Measurements from ENCODE around the gene MYH15.

Gene MYH15

DNA sequence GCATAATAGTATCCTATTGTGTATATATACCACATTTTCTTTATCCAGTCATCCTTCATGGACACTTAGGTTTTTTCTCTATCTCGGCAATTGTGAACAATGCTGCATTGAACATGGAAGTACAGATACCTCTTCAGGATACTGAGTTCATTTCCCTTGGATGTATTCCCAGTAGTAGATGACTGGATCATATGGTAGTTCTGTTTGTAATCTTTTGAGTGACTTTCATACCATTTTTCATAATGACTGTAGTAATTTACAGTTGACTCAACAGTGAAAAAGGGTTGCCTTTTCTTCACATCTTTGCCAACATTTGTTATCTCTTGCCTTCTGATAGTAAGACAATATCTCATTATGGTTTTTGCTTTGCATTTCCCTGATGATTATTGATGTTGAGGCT is 21.8 kb downstream of the MYH15 start:
- H3K9ac ChIP-seq (ENCODE audit: insufficient read length): no peak overlapping the region
- no peak for TF ChIP-seq POLR2AphosphoS5 (IDR thresholded peaks at IDR 0.05; ENCODE audit: borderline replicate concordance, low read depth, low read length)
- H3K36me3 ChIP-seq (ENCODE audit: insufficient read depth, low read length): no peaks in the 10 kb centered on the region
- DNase-seq (ENCODE audit: low read depth, low spot score): no peak
- no peak overlapping the region for H3K4me3 ChIP-seq
- no peak overlapping the region for H3K27ac ChIP-seq
- no peaks in the 10 kb centered on the region for H3K9me3 ChIP-seq (ENCODE audit: low read depth, low read length)

DNA sequence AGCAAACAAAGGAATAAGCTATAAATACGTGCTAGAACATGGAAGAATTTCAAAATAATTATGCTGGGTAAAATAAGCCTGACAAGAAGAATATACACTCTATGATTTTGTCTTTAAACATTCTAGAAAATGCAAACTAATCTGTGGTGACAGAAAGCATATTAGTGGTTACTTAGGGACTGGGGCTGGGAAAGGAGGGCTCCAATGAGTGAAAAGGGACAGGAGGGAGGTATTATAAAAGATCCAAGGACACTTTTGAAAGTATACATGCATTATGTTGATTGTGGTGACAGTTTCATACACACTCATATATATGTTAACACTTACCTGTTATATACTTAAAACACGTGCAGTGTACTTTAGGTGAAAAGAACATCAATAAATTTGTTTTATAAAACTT is 23.0 kb downstream of the MYH15 start:
- no peak overlapping the region for H3K9ac ChIP-seq (ENCODE audit: insufficient read length)
- no peak overlapping the region for H3K4me3 ChIP-seq
- no peak for DNase-seq (ENCODE audit: low read depth, low spot score)
- no peaks in the 10 kb centered on the region for H3K9me3 ChIP-seq (ENCODE audit: low read depth, low read length)
- TF ChIP-seq FOXP2 (optimal IDR thresholded peaks at IDR 0.05; ENCODE audit: control extremely low read depth, extremely low read length, insufficient read depth) (no peak), POLR2AphosphoS5 (IDR thresholded peaks at IDR 0.05; ENCODE audit: borderline replicate concordance, low read depth, low read length) (no peak), EZH2 (IDR thresholded peaks at IDR 0.05) (no peak)
- no peak overlapping the region for H3K27ac ChIP-seq
- no peaks in the 10 kb centered on the region for H3K36me3 ChIP-seq (ENCODE audit: insufficient read depth, low read length)

DNA sequence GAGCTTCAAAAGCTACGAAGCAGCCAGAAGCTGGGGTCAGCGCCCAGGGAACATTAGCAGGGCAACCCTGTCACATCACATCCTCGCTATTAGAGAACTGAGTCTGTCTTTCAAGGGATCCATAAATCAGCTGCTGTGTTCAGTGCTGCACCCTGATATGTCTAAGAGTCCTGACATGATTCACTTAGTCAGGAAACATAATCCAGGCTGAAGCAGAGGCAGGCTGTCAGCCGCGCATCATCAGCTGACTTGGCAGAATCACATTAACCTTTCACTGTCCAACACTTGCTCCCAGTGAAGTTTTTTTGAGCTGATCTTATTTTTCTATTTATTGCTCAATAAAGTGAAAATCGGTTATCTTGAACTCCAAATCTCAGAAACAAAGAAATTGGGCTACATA is 23.5 kb downstream of the MYH15 start:
- Histone ChIP-seq H3K4me3 (no peak overlapping the region), H3K9ac (ENCODE audit: insufficient read length) (no peak overlapping the region), H3K9me3 (ENCODE audit: low read depth, low read length) (no peaks in the 10 kb centered on the region), H3K27ac (no peak overlapping the region), H3K36me3 (ENCODE audit: insufficient read depth, low read length) (no peaks in the 10 kb centered on the region)
- TF ChIP-seq POLR2AphosphoS5 (IDR thresholded peaks at IDR 0.05; ENCODE audit: borderline replicate concordance, low read depth, low read length): no peak
- no peak for TF ChIP-seq EZH2 (IDR thresholded peaks at IDR 0.05)
- TF ChIP-seq FOXP2 (optimal IDR thresholded peaks at IDR 0.05; ENCODE audit: control extremely low read depth, extremely low read length, insufficient read depth): no peak
- DNase-seq (ENCODE audit: low read depth, low spot score): no peak

DNA sequence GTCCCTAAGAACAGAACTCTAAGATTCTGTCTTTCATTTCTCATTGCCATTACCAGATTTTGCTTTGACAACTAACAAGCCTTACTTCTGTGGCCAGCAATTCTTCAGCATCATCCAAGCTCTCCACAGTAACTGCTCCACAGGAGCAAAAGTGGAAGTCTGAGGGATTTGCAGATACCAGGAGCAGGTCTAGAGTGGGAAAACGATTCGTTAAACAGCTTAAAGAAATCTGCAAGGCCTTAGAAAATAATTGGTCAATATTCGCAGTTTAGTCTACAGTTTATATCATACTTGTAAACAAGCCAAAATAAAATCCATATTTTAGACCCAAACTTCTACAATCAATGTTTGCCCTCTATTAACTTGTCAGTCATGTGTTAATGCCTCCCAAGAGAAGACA is 24.1 kb downstream of the MYH15 start:
- Histone ChIP-seq H3K36me3 (ENCODE audit: insufficient read depth, low read length) (no peaks in the 10 kb centered on the region), H3K4me3 (no peak overlapping the region), H3K27ac (no peak overlapping the region), H3K9ac (ENCODE audit: insufficient read length) (no peak overlapping the region), H3K9me3 (ENCODE audit: low read depth, low read length) (no peaks in the 10 kb centered on the region)
- no peak for TF ChIP-seq POLR2AphosphoS5 (IDR thresholded peaks at IDR 0.05; ENCODE audit: borderline replicate concordance, low read depth, low read length)
- no peak for TF ChIP-seq EZH2 (IDR thresholded peaks at IDR 0.05)
- no peak for TF ChIP-seq FOXP2 (optimal IDR thresholded peaks at IDR 0.05; ENCODE audit: control extremely low read depth, extremely low read length, insufficient read depth)
- no peak for DNase-seq (ENCODE audit: low read depth, low spot score)

DNA sequence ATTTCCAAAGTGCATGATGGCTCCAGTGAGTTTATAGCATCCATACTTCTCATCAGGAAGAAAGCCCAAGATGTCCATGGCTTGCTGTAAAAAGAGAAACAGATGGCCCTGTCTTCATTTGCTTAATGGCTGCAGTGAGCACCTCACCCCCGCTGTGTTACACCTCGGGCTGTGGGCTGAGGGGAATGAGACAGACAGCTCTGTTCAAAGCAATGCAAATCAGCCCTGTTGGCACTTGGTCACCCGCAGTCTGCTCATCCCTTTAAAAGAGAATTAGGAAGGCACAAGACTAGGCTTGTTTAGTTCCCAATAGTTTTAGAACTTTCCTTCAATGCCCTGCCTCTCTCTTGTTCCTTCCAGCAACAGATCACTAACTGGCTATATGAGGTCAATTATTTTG is 25.2 kb downstream of the MYH15 start:
- H3K27ac ChIP-seq: no peak overlapping the region
- no peaks in the 10 kb centered on the region for H3K9me3 ChIP-seq (ENCODE audit: low read depth, low read length)
- H3K9ac ChIP-seq (ENCODE audit: insufficient read length): no peak overlapping the region
- no peak overlapping the region for H3K4me3 ChIP-seq
- H3K36me3 ChIP-seq (ENCODE audit: insufficient read depth, low read length): no peaks in the 10 kb centered on the region
- TF ChIP-seq EZH2 (IDR thresholded peaks at IDR 0.05): no peak
- no peak for TF ChIP-seq FOXP2 (optimal IDR thresholded peaks at IDR 0.05; ENCODE audit: control extremely low read depth, extremely low read length, insufficient read depth)
- TF ChIP-seq POLR2AphosphoS5 (IDR thresholded peaks at IDR 0.05; ENCODE audit: borderline replicate concordance, low read depth, low read length): no peak
- no peak for DNase-seq (ENCODE audit: low read depth, low spot score)

DNA sequence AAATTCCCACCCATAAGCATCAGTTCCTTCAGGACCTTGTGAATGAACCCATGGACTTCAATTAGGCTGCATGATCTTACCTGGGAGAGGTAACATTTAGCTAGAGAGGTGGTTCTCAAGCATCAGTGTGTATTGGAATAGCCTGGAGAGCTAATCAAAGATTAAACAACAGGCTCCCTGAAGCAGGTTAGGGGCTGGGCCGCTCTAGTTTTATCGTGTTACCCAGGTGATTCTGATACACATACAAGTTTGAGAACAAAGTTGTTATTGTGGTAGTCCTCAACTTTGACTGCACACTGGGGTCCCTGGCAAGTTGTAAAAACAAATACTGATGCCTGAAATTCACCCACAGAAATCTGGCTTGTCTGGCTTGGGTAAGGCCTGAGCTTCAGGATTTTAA is 31.2 kb downstream of the MYH15 start:
- Histone ChIP-seq H3K9me3 (ENCODE audit: low read depth, low read length) (no peaks in the 10 kb centered on the region), H3K36me3 (ENCODE audit: insufficient read depth, low read length) (no peaks in the 10 kb centered on the region), H3K27ac (no peak overlapping the region), H3K4me3 (no peak overlapping the region), H3K9ac (ENCODE audit: insufficient read length) (no peak overlapping the region)
- DNase-seq (ENCODE audit: low read depth, low spot score): no peak
- TF ChIP-seq POLR2AphosphoS5 (IDR thresholded peaks at IDR 0.05; ENCODE audit: borderline replicate concordance, low read depth, low read length): no peak
- no peak for TF ChIP-seq EZH2 (IDR thresholded peaks at IDR 0.05)
- TF ChIP-seq FOXP2 (optimal IDR thresholded peaks at IDR 0.05; ENCODE audit: control extremely low read depth, extremely low read length, insufficient read depth): no peak

DNA sequence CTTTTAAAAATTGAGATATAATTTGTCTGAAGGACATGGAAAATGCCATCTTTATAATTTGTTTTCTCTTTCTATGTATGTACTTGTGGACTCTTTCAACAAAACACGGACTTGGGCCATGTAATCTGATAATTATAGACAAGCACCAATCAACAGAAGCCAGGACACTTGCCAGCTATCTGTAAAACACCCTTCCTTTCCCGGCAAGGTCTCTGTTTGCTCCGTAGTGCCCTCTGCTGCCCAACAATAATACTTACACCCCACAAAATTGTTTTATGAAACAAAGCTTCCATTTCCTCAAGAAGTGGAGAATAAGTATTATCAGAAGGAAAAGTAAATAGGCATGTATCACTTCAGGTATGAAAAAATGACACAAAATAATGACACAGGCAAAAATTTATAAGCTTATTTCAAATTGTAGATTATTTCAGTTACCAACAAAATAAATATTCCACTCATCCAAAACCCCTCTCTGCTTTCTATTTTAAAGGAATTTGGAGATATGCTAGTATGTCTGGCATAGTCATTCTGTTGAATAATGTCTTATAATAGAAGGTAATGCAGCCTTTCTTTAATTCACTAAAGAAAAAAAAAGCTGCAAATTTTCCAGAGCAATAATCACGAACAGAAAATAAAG is 32.8 kb downstream of the MYH15 start:
- no peaks in the 10 kb centered on the region for H3K36me3 ChIP-seq (ENCODE audit: insufficient read depth, low read length)
- no peak overlapping the region for H3K4me3 ChIP-seq
- no peak overlapping the region for H3K9ac ChIP-seq (ENCODE audit: insufficient read length)
- H3K9me3 ChIP-seq (ENCODE audit: low read depth, low read length): no peaks in the 10 kb centered on the region
- no peak for TF ChIP-seq FOXP2 (optimal IDR thresholded peaks at IDR 0.05; ENCODE audit: control extremely low read depth, extremely low read length, insufficient read depth)
- no peak for TF ChIP-seq EZH2 (IDR thresholded peaks at IDR 0.05)
- no peak for TF ChIP-seq POLR2AphosphoS5 (IDR thresholded peaks at IDR 0.05; ENCODE audit: borderline replicate concordance, low read depth, low read length)
- DNase-seq (ENCODE audit: low read depth, low spot score): no peak
- no peak overlapping the region for H3K27ac ChIP-seq

DNA sequence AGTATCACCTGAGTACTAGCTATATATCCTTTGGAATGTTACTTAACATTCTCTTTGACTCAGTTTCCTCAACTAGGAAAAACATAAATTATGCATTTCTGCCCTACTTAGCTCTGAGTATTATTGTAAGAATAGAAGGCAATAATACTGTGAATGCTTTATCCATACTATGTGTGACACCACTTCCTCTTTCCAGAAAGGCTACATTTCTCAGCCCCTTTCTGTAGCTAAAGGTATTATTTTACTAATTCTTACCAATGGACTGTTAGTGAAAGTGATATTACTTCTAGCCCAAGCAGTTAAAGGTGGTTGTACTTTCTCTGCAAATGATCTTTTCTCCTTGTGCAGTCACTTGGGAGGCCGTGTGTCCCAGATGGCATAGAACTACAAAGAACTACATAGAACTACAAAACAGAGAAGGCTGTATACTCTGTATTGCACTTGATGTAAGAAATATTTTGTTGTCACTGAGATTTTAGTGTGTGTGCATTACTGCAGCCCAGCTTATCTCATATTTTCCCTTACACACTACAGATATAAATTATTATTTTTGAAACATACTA is 35.1 kb downstream of the MYH15 start:
- no peak overlapping the region for H3K9ac ChIP-seq (ENCODE audit: insufficient read length)
- H3K36me3 ChIP-seq (ENCODE audit: insufficient read depth, low read length): no peaks in the 10 kb centered on the region
- no peak for TF ChIP-seq EZH2 (IDR thresholded peaks at IDR 0.05)
- no peak for TF ChIP-seq FOXP2 (optimal IDR thresholded peaks at IDR 0.05; ENCODE audit: control extremely low read depth, extremely low read length, insufficient read depth)
- TF ChIP-seq POLR2AphosphoS5 (IDR thresholded peaks at IDR 0.05; ENCODE audit: borderline replicate concordance, low read depth, low read length): no peak
- H3K9me3 ChIP-seq (ENCODE audit: low read depth, low read length): no peaks in the 10 kb centered on the region
- no peak overlapping the region for H3K4me3 ChIP-seq
- no peak overlapping the region for H3K27ac ChIP-seq
- no peak for DNase-seq (ENCODE audit: low read depth, low spot score)

DNA sequence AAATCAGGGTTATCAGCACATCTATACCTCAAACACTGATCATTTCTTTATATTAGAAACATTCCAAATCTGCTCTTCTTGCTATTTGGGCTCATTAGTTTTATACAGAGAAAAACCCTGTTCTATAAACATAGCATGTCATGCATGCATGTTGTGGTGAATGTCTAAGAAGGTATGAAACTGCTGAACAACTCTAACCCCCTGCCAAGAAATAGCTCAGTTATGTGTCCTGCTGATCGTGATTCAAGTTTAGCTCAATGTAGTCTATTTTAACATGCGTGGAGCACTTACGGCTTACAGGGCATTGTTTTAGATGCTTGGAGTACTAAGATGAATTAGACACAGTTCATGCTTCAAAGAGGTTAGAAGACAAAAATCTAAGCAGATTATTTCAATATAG is 35.8 kb downstream of the MYH15 start:
- no peak for TF ChIP-seq EZH2 (IDR thresholded peaks at IDR 0.05)
- no peak for TF ChIP-seq POLR2AphosphoS5 (IDR thresholded peaks at IDR 0.05; ENCODE audit: borderline replicate concordance, low read depth, low read length)
- no peak for TF ChIP-seq FOXP2 (optimal IDR thresholded peaks at IDR 0.05; ENCODE audit: control extremely low read depth, extremely low read length, insufficient read depth)
- H3K9me3 ChIP-seq (ENCODE audit: low read depth, low read length): no peaks in the 10 kb centered on the region
- H3K4me3 ChIP-seq: no peak overlapping the region
- no peak overlapping the region for H3K27ac ChIP-seq
- no peak overlapping the region for H3K9ac ChIP-seq (ENCODE audit: insufficient read length)
- no peaks in the 10 kb centered on the region for H3K36me3 ChIP-seq (ENCODE audit: insufficient read depth, low read length)
- DNase-seq (ENCODE audit: low read depth, low spot score): no peak

All from SK-N-MC (cell line).